Measurements from ENCODE around the gene LEMD1. TPM values are rescaled to one million over a fixed set of nuclear protein-coding genes. Genes with fewer than 3 reads are reported as not detected.

Gene LEMD1
- total RNA-seq, 1 donor from 2014 or later, result not detected

DNA sequence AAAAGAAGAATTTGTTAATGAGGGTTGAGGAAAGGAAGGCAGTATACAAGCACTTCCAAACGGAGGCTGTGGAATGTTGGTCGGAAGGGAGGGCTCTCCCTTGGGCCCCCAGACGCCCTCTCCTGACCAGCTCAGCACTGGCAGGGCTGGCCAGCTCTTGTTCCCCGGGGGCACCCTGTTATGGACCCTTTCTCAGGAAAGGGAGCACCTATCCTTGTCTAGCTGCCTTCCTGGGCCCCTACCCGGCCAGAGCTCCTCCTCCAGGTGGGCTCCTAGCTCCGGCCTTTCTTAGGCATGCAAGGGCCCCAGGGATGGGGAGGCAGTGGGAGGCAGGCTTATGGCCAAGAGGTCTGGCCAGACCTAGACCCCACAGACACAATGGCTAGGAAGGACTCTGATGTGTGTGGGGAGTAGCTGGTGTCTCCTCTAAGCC is 33.1 kb upstream of the LEMD1 start:
- DNase-seq (ENCODE audit: extremely low spot score in 2 of 2), result no peak
- TF ChIP-seq, protein P1, sequence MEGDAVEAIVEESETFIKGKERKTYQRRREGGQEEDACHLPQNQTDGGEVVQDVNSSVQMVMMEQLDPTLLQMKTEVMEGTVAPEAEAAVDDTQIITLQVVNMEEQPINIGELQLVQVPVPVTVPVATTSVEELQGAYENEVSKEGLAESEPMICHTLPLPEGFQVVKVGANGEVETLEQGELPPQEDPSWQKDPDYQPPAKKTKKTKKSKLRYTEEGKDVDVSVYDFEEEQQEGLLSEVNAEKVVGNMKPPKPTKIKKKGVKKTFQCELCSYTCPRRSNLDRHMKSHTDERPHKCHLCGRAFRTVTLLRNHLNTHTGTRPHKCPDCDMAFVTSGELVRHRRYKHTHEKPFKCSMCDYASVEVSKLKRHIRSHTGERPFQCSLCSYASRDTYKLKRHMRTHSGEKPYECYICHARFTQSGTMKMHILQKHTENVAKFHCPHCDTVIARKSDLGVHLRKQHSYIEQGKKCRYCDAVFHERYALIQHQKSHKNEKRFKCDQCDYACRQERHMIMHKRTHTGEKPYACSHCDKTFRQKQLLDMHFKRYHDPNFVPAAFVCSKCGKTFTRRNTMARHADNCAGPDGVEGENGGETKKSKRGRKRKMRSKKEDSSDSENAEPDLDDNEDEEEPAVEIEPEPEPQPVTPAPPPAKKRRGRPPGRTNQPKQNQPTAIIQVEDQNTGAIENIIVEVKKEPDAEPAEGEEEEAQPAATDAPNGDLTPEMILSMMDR (IDR thresholded peaks at IDR 0.05), result no peak
- TF ChIP-seq POLR2A (IDR thresholded peaks at IDR 0.05) (no peak), POLR2AphosphoS5 (IDR thresholded peaks at IDR 0.05; ENCODE audit: insufficient read depth in 1 of 2, low read depth in 1 of 2) (no peak)
- H3K27me3 ChIP-seq, result peaks cover 23% of the 10 kb centered on the region
- H3K9me3 ChIP-seq, result no peaks in the 10 kb centered on the region
- no peak overlapping the region for H3K27ac ChIP-seq
- peaks cover 17% of the 10 kb centered on the region for H3K4me1 ChIP-seq
- no peaks in the 10 kb centered on the region for H3K36me3 ChIP-seq
- H3K4me3 ChIP-seq, result no peak overlapping the region
- intact Hi-C loops (cut with DNase I), result no loop called here

- Histone ChIP-seq H3K9me3 (no peaks in the 10 kb centered on the region), H3K4me3 (no peak overlapping the region), H3K27ac (no peak overlapping the region), H3K36me3 (no peaks in the 10 kb centered on the region), H3K27me3 (peaks cover 23% of the 10 kb centered on the region), H3K4me1 (peaks cover 26% of the 10 kb centered on the region)
- intact Hi-C loops (cut with DNase I), result no loop called here
- no peak for DNase-seq (ENCODE audit: extremely low spot score in 2 of 2)
- TF ChIP-seq POLR2A (IDR thresholded peaks at IDR 0.05) (no peak), POLR2AphosphoS5 (IDR thresholded peaks at IDR 0.05; ENCODE audit: insufficient read depth in 1 of 2, low read depth in 1 of 2) (no peak)
These were observed 31.6 kb upstream of the LEMD1 start for GRCh38 chr1:205453466-205453865.

DNA sequence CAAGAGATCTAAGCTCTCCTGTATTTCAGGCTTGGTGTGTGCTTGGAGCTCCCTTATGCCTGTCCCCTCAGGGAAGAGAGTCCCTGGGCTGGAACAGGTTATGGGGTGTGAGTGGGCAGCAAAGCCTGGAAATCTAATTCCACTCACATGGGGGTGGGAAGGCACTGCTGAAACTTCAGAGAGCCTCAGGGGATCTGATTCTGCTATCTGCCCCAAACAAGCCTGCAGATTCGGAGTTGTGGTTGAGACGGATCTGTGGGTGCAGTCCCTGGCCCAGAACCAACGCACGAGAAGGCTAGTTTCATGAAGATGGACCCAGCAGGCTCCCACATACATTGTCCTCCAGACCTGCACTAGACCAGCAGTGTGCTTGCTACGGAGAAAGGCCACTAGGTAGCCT is 31.1 kb upstream of the LEMD1 start:
- TF ChIP-seq, protein P1 (IDR thresholded peaks at IDR 0.05), result no peak
- TF ChIP-seq POLR2AphosphoS5 (IDR thresholded peaks at IDR 0.05; ENCODE audit: insufficient read depth in 1 of 2, low read depth in 1 of 2) (no peak), POLR2A (IDR thresholded peaks at IDR 0.05) (no peak)
- Histone ChIP-seq H3K27me3 (peaks cover 23% of the 10 kb centered on the region), H3K36me3 (no peaks in the 10 kb centered on the region), H3K27ac (no peak overlapping the region), H3K4me1 (peaks cover 26% of the 10 kb centered on the region), H3K9me3 (no peaks in the 10 kb centered on the region), H3K4me3 (no peak overlapping the region)
- DNase-seq (ENCODE audit: extremely low spot score in 2 of 2), result no peak
- intact Hi-C loops (cut with DNase I), result no loop called here

DNA sequence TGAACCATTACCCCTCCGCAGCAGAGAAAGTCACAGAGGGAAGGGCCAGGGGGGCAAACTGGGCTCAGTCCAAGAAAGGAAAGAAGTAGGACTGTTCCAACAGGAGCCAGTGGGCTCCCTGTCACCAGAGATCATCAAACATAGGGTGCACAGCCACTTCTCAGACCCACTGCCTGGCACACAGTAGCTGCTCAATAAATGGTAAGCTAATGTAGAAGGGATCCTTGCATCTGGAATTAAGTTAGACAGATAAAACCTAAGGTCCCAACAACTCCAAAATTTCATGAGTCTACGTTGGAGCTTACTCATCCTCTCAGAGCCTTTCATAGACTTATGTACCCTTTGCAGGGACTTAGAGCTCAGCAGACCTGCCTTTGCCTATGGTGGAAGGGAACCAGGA is 30.5 kb upstream of the LEMD1 start:
- Histone ChIP-seq H3K27ac (no peak overlapping the region), H3K27me3 (peaks cover 23% of the 10 kb centered on the region), H3K4me1 (peaks cover 26% of the 10 kb centered on the region), H3K36me3 (no peaks in the 10 kb centered on the region), H3K4me3 (no peak overlapping the region), H3K9me3 (no peaks in the 10 kb centered on the region)
- no peak for DNase-seq (ENCODE audit: extremely low spot score in 2 of 2)
- intact Hi-C loops (cut with DNase I), result no loop called here
- TF ChIP-seq POLR2A (IDR thresholded peaks at IDR 0.05), result no peak
- TF ChIP-seq, protein P1 (IDR thresholded peaks at IDR 0.05), result no peak
- TF ChIP-seq POLR2AphosphoS5 (IDR thresholded peaks at IDR 0.05; ENCODE audit: insufficient read depth in 1 of 2, low read depth in 1 of 2), result no peak

DNA sequence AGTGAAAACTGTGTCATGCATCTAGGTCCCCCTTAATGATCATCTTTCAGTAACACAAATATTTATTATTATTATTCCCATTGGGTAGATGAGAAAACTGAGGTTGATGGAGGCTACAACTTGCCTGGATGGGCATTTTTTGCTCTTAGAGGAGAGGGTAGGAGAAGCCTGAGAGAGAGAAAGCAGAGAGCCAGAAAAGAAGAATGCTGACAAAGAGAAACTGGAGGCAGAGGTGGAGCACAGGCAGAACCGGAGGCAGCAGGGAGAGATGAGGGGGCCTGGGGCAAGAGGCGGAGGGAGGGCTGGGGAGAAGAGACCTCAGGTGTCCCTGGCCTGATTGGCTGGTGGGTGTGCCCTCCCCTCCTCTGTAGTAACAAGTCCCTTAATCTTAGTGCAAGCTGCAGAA is 29.9 kb upstream of the LEMD1 start:
- no peak for DNase-seq (ENCODE audit: extremely low spot score in 2 of 2)
- no peaks in the 10 kb centered on the region for H3K36me3 ChIP-seq
- no peak overlapping the region for H3K27ac ChIP-seq
- H3K4me1 ChIP-seq, result peaks cover 26% of the 10 kb centered on the region
- no peak for TF ChIP-seq POLR2AphosphoS5 (IDR thresholded peaks at IDR 0.05; ENCODE audit: insufficient read depth in 1 of 2, low read depth in 1 of 2)
- no peak for TF ChIP-seq POLR2A (IDR thresholded peaks at IDR 0.05)
- TF ChIP-seq, protein P1 (IDR thresholded peaks at IDR 0.05), result no peak
- H3K9me3 ChIP-seq, result no peaks in the 10 kb centered on the region
- H3K4me3 ChIP-seq, result no peak overlapping the region
- intact Hi-C loops (cut with DNase I), result no loop called here
- peaks cover 19% of the 10 kb centered on the region for H3K27me3 ChIP-seq

Data from vagina (tissue), 2 donors.